Measurements from ENCODE around the gene GADD45B.
"Not testable (repeated sequence)": the region's sequence is repeated elsewhere in the genome, so short reads cannot be mapped to it uniquely, and the experiment has no call there.

GADD45B gene

DNA sequence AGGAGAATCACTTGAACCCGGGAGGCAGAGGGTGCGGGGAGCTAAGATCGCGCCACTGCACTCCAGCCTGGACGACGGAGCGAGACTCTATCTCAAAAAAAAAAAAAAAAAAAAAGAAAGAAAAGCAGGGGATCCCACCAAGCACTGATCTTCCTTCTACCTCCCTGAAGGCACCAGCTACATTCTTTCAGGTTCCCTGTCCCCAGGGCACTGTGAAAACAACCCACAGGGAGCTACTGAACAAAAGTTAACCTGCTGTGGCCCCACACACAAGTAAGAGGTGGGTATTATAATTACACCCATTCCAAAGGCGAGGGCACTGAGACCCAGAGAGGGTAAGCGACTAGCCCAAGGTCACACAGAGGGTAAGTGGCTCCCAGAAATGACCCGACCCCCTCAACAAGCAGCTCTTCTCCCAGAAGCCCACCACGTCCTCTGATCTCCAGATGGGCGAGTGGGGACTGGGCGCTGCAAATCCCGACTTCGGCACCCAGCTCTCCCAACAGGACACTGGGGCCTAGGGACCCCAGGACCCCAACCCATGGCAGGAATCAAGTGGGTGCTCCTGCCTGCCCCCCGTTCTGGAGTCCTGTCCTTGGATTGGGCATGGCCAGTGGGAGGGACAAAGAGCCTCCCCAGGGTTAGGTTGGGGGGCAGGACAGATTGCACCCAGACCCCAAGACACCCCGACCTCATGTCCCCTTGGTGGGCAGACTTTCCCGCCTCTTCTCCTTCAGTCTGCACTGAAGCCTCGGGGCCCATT, 21.5 kb upstream of the GADD45B start:
- DNase-seq (ENCODE audit: low spot score): no peak
- TF ChIP-seq, protein P1, sequence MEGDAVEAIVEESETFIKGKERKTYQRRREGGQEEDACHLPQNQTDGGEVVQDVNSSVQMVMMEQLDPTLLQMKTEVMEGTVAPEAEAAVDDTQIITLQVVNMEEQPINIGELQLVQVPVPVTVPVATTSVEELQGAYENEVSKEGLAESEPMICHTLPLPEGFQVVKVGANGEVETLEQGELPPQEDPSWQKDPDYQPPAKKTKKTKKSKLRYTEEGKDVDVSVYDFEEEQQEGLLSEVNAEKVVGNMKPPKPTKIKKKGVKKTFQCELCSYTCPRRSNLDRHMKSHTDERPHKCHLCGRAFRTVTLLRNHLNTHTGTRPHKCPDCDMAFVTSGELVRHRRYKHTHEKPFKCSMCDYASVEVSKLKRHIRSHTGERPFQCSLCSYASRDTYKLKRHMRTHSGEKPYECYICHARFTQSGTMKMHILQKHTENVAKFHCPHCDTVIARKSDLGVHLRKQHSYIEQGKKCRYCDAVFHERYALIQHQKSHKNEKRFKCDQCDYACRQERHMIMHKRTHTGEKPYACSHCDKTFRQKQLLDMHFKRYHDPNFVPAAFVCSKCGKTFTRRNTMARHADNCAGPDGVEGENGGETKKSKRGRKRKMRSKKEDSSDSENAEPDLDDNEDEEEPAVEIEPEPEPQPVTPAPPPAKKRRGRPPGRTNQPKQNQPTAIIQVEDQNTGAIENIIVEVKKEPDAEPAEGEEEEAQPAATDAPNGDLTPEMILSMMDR (IDR thresholded peaks at IDR 0.05): no peak
- no peak overlapping the region for H3K4me3 ChIP-seq
- H3K27ac ChIP-seq: no peak overlapping the region

DNA sequence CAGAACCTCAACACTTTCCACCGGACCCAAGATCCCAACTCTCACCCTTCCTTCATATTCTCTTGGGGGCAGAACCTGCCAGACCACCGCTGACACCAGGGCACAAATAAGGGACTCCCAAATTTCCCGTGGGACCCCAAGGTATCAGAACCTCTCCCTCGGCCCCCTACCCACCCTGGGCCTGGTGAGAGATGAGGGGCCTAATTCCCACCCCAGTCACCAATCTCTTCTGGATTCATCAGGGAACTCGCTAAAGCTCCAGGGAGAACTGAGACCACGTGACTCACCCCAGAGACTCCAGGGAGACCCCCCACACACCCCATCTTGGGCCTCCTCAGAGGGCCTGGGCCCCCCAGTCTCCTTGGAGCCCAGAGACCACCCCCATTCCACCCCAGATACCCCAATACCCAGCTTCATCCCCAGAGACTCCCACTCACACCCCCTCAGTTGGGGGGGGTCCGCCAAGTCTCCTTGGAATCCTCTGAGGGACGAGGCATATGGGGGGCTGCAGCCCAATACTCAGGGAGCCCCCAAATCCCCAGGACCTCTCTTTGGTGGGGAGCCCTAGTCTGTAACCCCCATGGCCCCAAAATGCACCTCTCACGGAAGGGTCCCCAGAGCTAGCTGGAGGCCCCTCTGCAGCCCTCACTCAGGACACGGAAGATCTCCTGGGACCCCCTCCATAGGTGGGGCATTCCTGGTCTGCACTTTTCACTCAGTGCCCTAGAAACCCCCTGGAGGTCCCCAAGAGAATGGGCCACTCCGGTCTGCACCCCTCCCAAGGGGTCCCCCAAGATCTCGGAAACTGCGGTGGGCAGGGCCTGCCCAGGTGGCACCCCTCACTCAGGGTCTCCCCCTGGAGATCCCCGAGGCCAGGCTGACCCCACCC, 20.7 kb upstream of the GADD45B start:
- DNase-seq (ENCODE audit: low spot score): no peak
- TF ChIP-seq, protein P1 (IDR thresholded peaks at IDR 0.05): no peak
- Histone ChIP-seq H3K4me3 (peak overlapping the region; percentile 93), H3K27ac (peak overlapping the region in 1 of 2 donors; percentile 2)

- no peak for DNase-seq (ENCODE audit: low spot score)
- TF ChIP-seq, protein P1 (IDR thresholded peaks at IDR 0.05): no peak
Observed at GRCh38 chr19:2455851-2456570, 19.9 kb upstream of the GADD45B start.

DNA sequence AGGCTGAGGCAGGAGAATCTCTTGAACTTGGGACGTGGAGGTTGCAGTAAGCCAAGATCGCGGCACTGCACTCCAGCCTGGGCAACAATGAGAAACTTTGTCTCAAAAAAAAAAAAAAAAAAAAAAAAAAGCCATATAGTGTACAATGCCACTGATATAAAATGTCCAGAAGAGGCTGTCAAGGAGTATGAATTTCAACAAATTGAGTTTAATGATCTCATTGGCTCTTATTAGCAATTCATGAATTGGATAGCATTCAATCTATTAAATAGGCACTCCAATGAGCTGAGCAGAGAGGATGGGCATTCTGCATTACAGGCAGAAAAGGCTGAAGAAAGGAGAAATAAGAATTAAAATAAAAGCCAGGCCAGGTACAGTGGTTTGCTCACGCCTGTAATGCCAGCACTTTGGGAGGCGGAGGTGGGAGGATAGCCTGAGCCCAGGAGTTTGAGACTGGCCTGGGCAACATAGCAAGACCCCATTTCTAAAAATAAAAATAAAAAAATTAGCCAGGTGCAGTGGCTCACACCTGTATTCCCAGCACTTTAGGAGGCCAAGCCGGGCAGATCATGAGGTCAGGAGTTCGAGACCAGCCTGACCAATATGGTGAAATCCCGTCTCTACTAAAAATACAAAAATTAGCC, 18.4 kb upstream of the GADD45B start:
- Histone ChIP-seq H3K27ac (peak overlapping the region in 1 of 2 donors; percentile 78), H3K4me3 (peak overlapping the region; percentile 93)
- no peak for DNase-seq (ENCODE audit: low spot score)
- TF ChIP-seq, protein P1 (IDR thresholded peaks at IDR 0.05): no peak

More at GRCh38 chr19:2455851-2456570, 19.9 kb upstream of the GADD45B start:
- H3K4me3 ChIP-seq: peak overlapping the region; percentile 93
- peak overlapping the region; percentile 2 to 78 for H3K27ac ChIP-seq

DNA sequence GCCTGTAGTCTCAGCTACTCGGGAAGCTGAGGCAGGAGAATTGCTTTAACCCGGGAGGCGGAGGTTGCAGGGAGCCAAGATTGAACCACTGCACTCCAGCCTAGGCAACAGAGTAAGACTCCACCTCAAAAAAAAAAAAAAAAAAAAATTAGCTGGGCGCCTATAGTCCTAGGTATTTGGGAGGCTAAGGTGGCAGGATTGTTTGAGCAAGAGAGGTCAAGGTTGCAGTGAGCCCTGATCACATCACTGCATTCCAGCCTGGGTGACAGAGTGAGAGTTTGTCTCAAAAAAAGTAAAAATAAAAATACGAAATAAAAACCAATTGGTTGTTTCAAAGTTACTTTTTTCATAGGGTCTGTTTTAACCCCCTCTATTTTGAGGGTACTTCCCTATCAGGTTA, 17.9 kb upstream of the GADD45B start:
- no peak overlapping the region for H3K4me3 ChIP-seq
- TF ChIP-seq, protein P1 (IDR thresholded peaks at IDR 0.05): no peak
- DNase-seq (ENCODE audit: low spot score): no peak
- no peak overlapping the region for H3K27ac ChIP-seq

GRCh38 chr19:2458776-2459175, 17.2 kb upstream of the GADD45B start:
- not testable (repeated sequence) for DNase-seq (ENCODE audit: low spot score); H3K4me3 ChIP-seq; H3K27ac ChIP-seq
